ENCODE measurements around the gene PSENEN. TPM values are rescaled to one million over a fixed set of nuclear protein-coding genes. Genes with fewer than 3 reads are reported as not detected.

The PSENEN gene
- total and polyA plus RNA-seq, 2 experiments from 2014 or later: 20.6 to 175 TPM

GRCh38 chr19:35751839-35752745 is 6.6 kb downstream of the PSENEN start:
- H2AFZ ChIP-seq: no peak overlapping the region
- no peak overlapping the region for H3K27ac ChIP-seq (ENCODE audit: low read depth)
- no peak for DNase-seq (ENCODE audit: low spot score)
- 0 out of 2 replicates have a peak, but pooled peaks cover 3% of the 10 kb centered on the region for H3F3A ChIP-seq (replicated peaks; ENCODE audit: low read depth)
- TF ChIP-seq EZH2phosphoT487 (IDR thresholded peaks at IDR 0.05; ENCODE audit: unreplicated experiment): no peak
- no peak for TF ChIP-seq STAT1 (IDR thresholded peaks at IDR 0.05; ENCODE audit: unreplicated experiment)
- TF ChIP-seq POLR2AphosphoS5 (IDR thresholded peaks at IDR 0.05; ENCODE audit: low read depth): no peak
- TF ChIP-seq REST (IDR thresholded peaks at IDR 0.05; ENCODE audit: unreplicated experiment): no peak
- no peak for TF ChIP-seq CTCF (conservative IDR thresholded peaks at IDR 0.05; ENCODE audit: low read depth in 2 of 2)
- no peak for TF ChIP-seq CREB1 (CRISPR knock-in tag; IDR thresholded peaks at IDR 0.05; ENCODE audit: low read depth)
- no peak for TF ChIP-seq ZNF462 (CRISPR knock-in tag; IDR thresholded peaks at IDR 0.05)
- TF ChIP-seq ZNF114 (CRISPR knock-in tag; IDR thresholded peaks at IDR 0.05): no peak
- TF ChIP-seq JUNB (IDR thresholded peaks at IDR 0.05; ENCODE audit: unreplicated experiment): no peak
- TF ChIP-seq EZH2 (IDR thresholded peaks at IDR 0.05; ENCODE audit: low read depth, unreplicated experiment): no peak
- peaks cover 18% of the 10 kb centered on the region for H3K4me1 Mint-ChIP-seq
- peaks cover 31% of the 10 kb centered on the region for H3K27me3 Mint-ChIP-seq (ENCODE audit: insufficient read depth, low read depth, poor library complexity)
- H3K9me3 Mint-ChIP-seq: no peaks in the 10 kb centered on the region; the same call in 2 of the 3 replicates
- no peak overlapping the region for H3K27ac Mint-ChIP-seq
- H3K4me2 ChIP-seq: no peak overlapping the region
- H3K79me2 ChIP-seq (replicated peaks; ENCODE audit: insufficient read depth): no peaks in the 10 kb centered on the region
- peaks cover 26% of the 10 kb centered on the region for H3K27me3 ChIP-seq (ENCODE audit: insufficient read depth)
- no peaks in the 10 kb centered on the region for H3K36me3 ChIP-seq (ENCODE audit: insufficient read depth)
- no peak overlapping the region for H3K4me3 Mint-ChIP-seq
- H3K4me3 ChIP-seq: no peak overlapping the region
- H4K20me1 ChIP-seq (replicated peaks; ENCODE audit: insufficient read depth): no peaks in the 10 kb centered on the region
- peaks cover 9% of the 10 kb centered on the region for H3K4me1 ChIP-seq (ENCODE audit: insufficient read depth)
- ATAC-seq: no peak
- peaks cover 2% of the 10 kb centered on the region; the same call in 1 of the 3 replicates for H3K36me3 Mint-ChIP-seq (ENCODE audit: low read depth)
- no peaks in the 10 kb centered on the region for H3K9me2 ChIP-seq (ENCODE audit: insufficient read depth)

Measured in GM23338 (cell line).